ENCODE data around the gene MYO1A.

The MYO1A gene

GRCh38 chr12:57049890-57050289 is at the start of gene MYO1A:
TSS of gene MYO1A (minus strand) at chr12:57050129. CDS start at chr12:57048323, 1,806 bp downstream.
- H3K9ac ChIP-seq (ENCODE audit: low read depth, low read length), result no peak within 1 kb of the TSS

GRCh38 chr12:57099047-57099714 is 49.3 kb upstream of the MYO1A start:
- Histone ChIP-seq H3K9ac (ENCODE audit: low read depth, low read length) (no peak overlapping the region), H3K36me3 (ENCODE audit: control insufficient read depth, insufficient read depth, low read length) (peaks cover 26% of the 10 kb centered on the region), H3K4me3 (ENCODE audit: low read depth, low read length) (no peak overlapping the region), H3K27me3 (ENCODE audit: control insufficient read depth, insufficient read depth, low read length) (no peaks in the 10 kb centered on the region), H3K9me3 (ENCODE audit: control insufficient read depth, insufficient read depth, low read length) (no peaks in the 10 kb centered on the region), H3K4me1 (ENCODE audit: control insufficient read depth, insufficient read depth, low read length) (peaks cover 8% of the 10 kb centered on the region)

More at GRCh38 chr12:57049890-57050289, at the start of gene MYO1A:
- no peaks in the 10 kb centered on the region for H3K27me3 ChIP-seq (ENCODE audit: control insufficient read depth, insufficient read depth, low read length)
- no peaks in the 10 kb centered on the region for H3K36me3 ChIP-seq (ENCODE audit: control insufficient read depth, insufficient read depth, low read length)
- no peaks in the 10 kb centered on the region for H3K9me3 ChIP-seq (ENCODE audit: control insufficient read depth, insufficient read depth, low read length)
- H3K4me1 ChIP-seq (ENCODE audit: control insufficient read depth, insufficient read depth, low read length), result no peaks in the 10 kb centered on the region
- H3K4me3 ChIP-seq (ENCODE audit: low read depth, low read length), result no peak within 1 kb of the TSS

GRCh38 chr12:57098546-57098945 is 48.6 kb upstream of the MYO1A start:
- H3K36me3 ChIP-seq (ENCODE audit: control insufficient read depth, insufficient read depth, low read length), result peaks cover 29% of the 10 kb centered on the region

GRCh38 chr12:57097554-57097835 is 47.6 kb upstream of the MYO1A start:
- Histone ChIP-seq H3K9me3 (ENCODE audit: control insufficient read depth, insufficient read depth, low read length) (no peaks in the 10 kb centered on the region), H3K4me3 (ENCODE audit: low read depth, low read length) (no peak overlapping the region), H3K27me3 (ENCODE audit: control insufficient read depth, insufficient read depth, low read length) (no peaks in the 10 kb centered on the region), H3K36me3 (ENCODE audit: control insufficient read depth, insufficient read depth, low read length) (peaks cover 36% of the 10 kb centered on the region), H3K9ac (ENCODE audit: low read depth, low read length) (no peak overlapping the region), H3K4me1 (ENCODE audit: control insufficient read depth, insufficient read depth, low read length) (peaks cover 13% of the 10 kb centered on the region)

More at GRCh38 chr12:57098546-57098945, 48.6 kb upstream of the MYO1A start:
- no peaks in the 10 kb centered on the region for H3K27me3 ChIP-seq (ENCODE audit: control insufficient read depth, insufficient read depth, low read length)
- H3K4me1 ChIP-seq (ENCODE audit: control insufficient read depth, insufficient read depth, low read length), result peaks cover 11% of the 10 kb centered on the region
- H3K4me3 ChIP-seq (ENCODE audit: low read depth, low read length), result no peak overlapping the region
- H3K9me3 ChIP-seq (ENCODE audit: control insufficient read depth, insufficient read depth, low read length), result no peaks in the 10 kb centered on the region
- no peak overlapping the region for H3K9ac ChIP-seq (ENCODE audit: low read depth, low read length)

- Histone ChIP-seq H3K4me1 (ENCODE audit: control insufficient read depth, insufficient read depth, low read length) (peaks cover 13% of the 10 kb centered on the region), H3K4me3 (ENCODE audit: low read depth, low read length) (no peak overlapping the region), H3K27me3 (ENCODE audit: control insufficient read depth, insufficient read depth, low read length) (no peaks in the 10 kb centered on the region), H3K9ac (ENCODE audit: low read depth, low read length) (no peak overlapping the region), H3K36me3 (ENCODE audit: control insufficient read depth, insufficient read depth, low read length) (peaks cover 38% of the 10 kb centered on the region), H3K9me3 (ENCODE audit: control insufficient read depth, insufficient read depth, low read length) (no peaks in the 10 kb centered on the region)
Observed at GRCh38 chr12:57096748-57097553, 47.0 kb upstream of the MYO1A start.

GRCh38 chr12:57096099-57096572 is 46.2 kb upstream of the MYO1A start:
- peaks cover 13% of the 10 kb centered on the region for H3K4me1 ChIP-seq (ENCODE audit: control insufficient read depth, insufficient read depth, low read length)
- H3K27me3 ChIP-seq (ENCODE audit: control insufficient read depth, insufficient read depth, low read length), result no peaks in the 10 kb centered on the region
- peaks cover 45% of the 10 kb centered on the region for H3K36me3 ChIP-seq (ENCODE audit: control insufficient read depth, insufficient read depth, low read length)
- no peak overlapping the region for H3K4me3 ChIP-seq (ENCODE audit: low read depth, low read length)
- H3K9me3 ChIP-seq (ENCODE audit: control insufficient read depth, insufficient read depth, low read length), result no peaks in the 10 kb centered on the region
- H3K9ac ChIP-seq (ENCODE audit: low read depth, low read length), result no peak overlapping the region

GRCh38 chr12:57095440-57095839 is 45.5 kb upstream of the MYO1A start:
- Histone ChIP-seq H3K36me3 (ENCODE audit: control insufficient read depth, insufficient read depth, low read length) (peaks cover 49% of the 10 kb centered on the region), H3K4me3 (ENCODE audit: low read depth, low read length) (no peak overlapping the region), H3K27me3 (ENCODE audit: control insufficient read depth, insufficient read depth, low read length) (no peaks in the 10 kb centered on the region), H3K9me3 (ENCODE audit: control insufficient read depth, insufficient read depth, low read length) (no peaks in the 10 kb centered on the region), H3K4me1 (ENCODE audit: control insufficient read depth, insufficient read depth, low read length) (peaks cover 13% of the 10 kb centered on the region), H3K9ac (ENCODE audit: low read depth, low read length) (no peak overlapping the region)

GRCh38 chr12:57094208-57095160 is 44.6 kb upstream of the MYO1A start:
- Histone ChIP-seq H3K9ac (ENCODE audit: low read depth, low read length) (no peak overlapping the region), H3K9me3 (ENCODE audit: control insufficient read depth, insufficient read depth, low read length) (no peaks in the 10 kb centered on the region), H3K36me3 (ENCODE audit: control insufficient read depth, insufficient read depth, low read length) (peaks cover 45% of the 10 kb centered on the region), H3K27me3 (ENCODE audit: control insufficient read depth, insufficient read depth, low read length) (no peaks in the 10 kb centered on the region), H3K4me3 (ENCODE audit: low read depth, low read length) (no peak overlapping the region), H3K4me1 (ENCODE audit: control insufficient read depth, insufficient read depth, low read length) (peaks cover 13% of the 10 kb centered on the region)

- Histone ChIP-seq H3K9ac (ENCODE audit: low read depth, low read length) (peak overlapping the region; percentile 12), H3K4me3 (ENCODE audit: low read depth, low read length) (no peak overlapping the region), H3K4me1 (ENCODE audit: control insufficient read depth, insufficient read depth, low read length) (peaks cover 13% of the 10 kb centered on the region), H3K9me3 (ENCODE audit: control insufficient read depth, insufficient read depth, low read length) (no peaks in the 10 kb centered on the region), H3K36me3 (ENCODE audit: control insufficient read depth, insufficient read depth, low read length) (peaks cover 42% of the 10 kb centered on the region), H3K27me3 (ENCODE audit: control insufficient read depth, insufficient read depth, low read length) (no peaks in the 10 kb centered on the region)
Observed at GRCh38 chr12:57093415-57094207, 43.7 kb upstream of the MYO1A start.

- Histone ChIP-seq H3K4me1 (ENCODE audit: control insufficient read depth, insufficient read depth, low read length) (peaks cover 13% of the 10 kb centered on the region), H3K9ac (ENCODE audit: low read depth, low read length) (no peak overlapping the region), H3K36me3 (ENCODE audit: control insufficient read depth, insufficient read depth, low read length) (peaks cover 42% of the 10 kb centered on the region), H3K27me3 (ENCODE audit: control insufficient read depth, insufficient read depth, low read length) (no peaks in the 10 kb centered on the region), H3K9me3 (ENCODE audit: control insufficient read depth, insufficient read depth, low read length) (no peaks in the 10 kb centered on the region), H3K4me3 (ENCODE audit: low read depth, low read length) (no peak overlapping the region)
Observed at GRCh38 chr12:57092876-57093414, 43.0 kb upstream of the MYO1A start.

- Histone ChIP-seq H3K9ac (ENCODE audit: low read depth, low read length) (no peak overlapping the region), H3K4me3 (ENCODE audit: low read depth, low read length) (no peak overlapping the region), H3K36me3 (ENCODE audit: control insufficient read depth, insufficient read depth, low read length) (peaks cover 42% of the 10 kb centered on the region), H3K9me3 (ENCODE audit: control insufficient read depth, insufficient read depth, low read length) (no peaks in the 10 kb centered on the region), H3K4me1 (ENCODE audit: control insufficient read depth, insufficient read depth, low read length) (peaks cover 13% of the 10 kb centered on the region), H3K27me3 (ENCODE audit: control insufficient read depth, insufficient read depth, low read length) (no peaks in the 10 kb centered on the region)
Observed at GRCh38 chr12:57092529-57092862, 42.6 kb upstream of the MYO1A start.
